ENCODE results near the gene MTHFD1L. TPM values are rescaled to one million over a fixed set of nuclear protein-coding genes. Genes with fewer than 3 reads are reported as not detected.

Gene MTHFD1L
- total RNA-seq, 6 experiments from 2014 or later, result 67.5 to 88.7 (median 80.9) TPM

- H3K4me1 Mint-ChIP-seq (ENCODE audit: low read depth), result no peaks in the 10 kb centered on the region
- no peaks in the 10 kb centered on the region for H3K9me3 Mint-ChIP-seq
- TF ChIP-seq CTCF (IDR thresholded peaks at IDR 0.05), result peak; percentile 69
- no peak overlapping the region for H3K4me3 Mint-ChIP-seq
- peaks cover 26% of the 10 kb centered on the region for H3K36me3 Mint-ChIP-seq (ENCODE audit: low read depth)
- no peak overlapping the region for H3K27ac Mint-ChIP-seq
- H3K27me3 Mint-ChIP-seq (ENCODE audit: insufficient read depth), result no peaks in the 10 kb centered on the region; the same call in 1 of the 2 replicates
- no peak for DNase-seq
These were observed 40.3 kb downstream of the MTHFD1L start for GRCh38 chr6:150905769-150906168.

DNA sequence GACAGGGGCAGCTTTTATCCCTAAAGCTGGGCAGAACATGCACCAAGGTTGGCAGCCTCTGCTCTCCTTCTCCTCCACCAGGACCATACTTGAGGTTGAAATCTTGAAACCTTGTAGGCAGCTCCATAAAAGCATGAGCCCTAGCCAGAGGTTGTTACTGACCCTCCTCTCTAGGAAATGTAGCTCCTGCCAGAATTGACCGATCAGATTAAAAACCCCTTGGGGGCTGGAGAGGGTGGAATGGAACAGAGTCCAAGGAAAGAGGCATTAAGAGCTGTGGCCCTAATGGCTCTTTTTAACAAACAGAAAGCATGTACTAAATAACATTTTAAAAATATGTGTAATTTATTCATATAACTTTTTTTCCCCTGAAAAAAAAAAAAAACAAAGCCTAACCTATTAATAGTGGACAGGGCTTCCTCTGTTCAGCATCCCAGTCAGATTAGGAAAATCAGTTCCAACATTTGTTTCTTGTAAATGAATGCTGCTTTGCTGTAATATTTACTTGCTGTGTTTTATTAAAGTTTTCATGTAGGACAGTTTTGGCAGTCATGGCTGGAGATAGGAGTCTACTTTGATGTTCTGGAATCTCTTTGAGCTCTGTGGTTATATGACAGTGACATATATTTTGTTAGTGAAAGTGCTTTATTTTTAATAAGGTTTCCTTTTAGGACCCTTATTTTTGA lies 41.3 kb downstream of the MTHFD1L start:
- no peaks in the 10 kb centered on the region; the same call in 1 of the 2 replicates for H3K27me3 Mint-ChIP-seq (ENCODE audit: insufficient read depth)
- no peaks in the 10 kb centered on the region for H3K9me3 Mint-ChIP-seq
- peaks cover 34% of the 10 kb centered on the region for H3K36me3 Mint-ChIP-seq (ENCODE audit: low read depth)
- no peak overlapping the region for H3K27ac Mint-ChIP-seq
- no peak overlapping the region for H3K4me3 Mint-ChIP-seq
- TF ChIP-seq CTCF (IDR thresholded peaks at IDR 0.05), result no peak
- H3K4me1 Mint-ChIP-seq (ENCODE audit: low read depth), result no peaks in the 10 kb centered on the region
- no peak for DNase-seq

DNA sequence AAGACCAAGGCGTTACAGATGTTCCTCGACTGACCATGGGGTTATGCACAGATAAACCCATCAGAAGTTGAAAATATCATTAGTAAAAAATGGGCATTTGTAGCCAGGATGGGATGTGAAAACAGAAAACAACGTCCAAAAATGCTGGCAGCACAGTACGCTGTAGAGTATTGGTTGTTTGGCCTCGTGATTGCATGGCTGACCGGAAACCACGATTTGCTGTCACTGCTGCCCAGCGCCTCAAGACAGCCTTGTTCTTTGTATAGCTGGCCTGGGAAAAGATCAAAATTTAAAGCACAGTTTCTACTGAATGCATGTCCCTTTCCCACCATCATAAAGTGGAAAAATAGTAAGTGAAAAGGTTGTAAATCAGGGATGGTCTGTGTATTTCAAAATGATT lies 41.9 kb downstream of the MTHFD1L start:
- DNase-seq, result no peak
- Mint-ChIP-seq H3K36me3 (ENCODE audit: low read depth) (peaks cover 34% of the 10 kb centered on the region), H3K4me1 (ENCODE audit: low read depth) (no peaks in the 10 kb centered on the region), H3K4me3 (no peak overlapping the region), H3K9me3 (no peaks in the 10 kb centered on the region), H3K27ac (no peak overlapping the region), H3K27me3 (ENCODE audit: insufficient read depth) (no peaks in the 10 kb centered on the region; the same call in 1 of the 2 replicates)
- TF ChIP-seq CTCF (IDR thresholded peaks at IDR 0.05), result no peak

- no peaks in the 10 kb centered on the region for H3K4me1 Mint-ChIP-seq (ENCODE audit: low read depth)
- no peak for DNase-seq
- TF ChIP-seq CTCF (IDR thresholded peaks at IDR 0.05), result no peak
- H3K9me3 Mint-ChIP-seq, result no peaks in the 10 kb centered on the region
- peaks cover 37% of the 10 kb centered on the region for H3K36me3 Mint-ChIP-seq (ENCODE audit: low read depth)
- H3K27ac Mint-ChIP-seq, result no peak overlapping the region
- H3K4me3 Mint-ChIP-seq, result no peak overlapping the region
- no peaks in the 10 kb centered on the region; the same call in 1 of the 2 replicates for H3K27me3 Mint-ChIP-seq (ENCODE audit: insufficient read depth)
These were observed 43.4 kb downstream of the MTHFD1L start for GRCh38 chr6:150908901-150909300.

DNA sequence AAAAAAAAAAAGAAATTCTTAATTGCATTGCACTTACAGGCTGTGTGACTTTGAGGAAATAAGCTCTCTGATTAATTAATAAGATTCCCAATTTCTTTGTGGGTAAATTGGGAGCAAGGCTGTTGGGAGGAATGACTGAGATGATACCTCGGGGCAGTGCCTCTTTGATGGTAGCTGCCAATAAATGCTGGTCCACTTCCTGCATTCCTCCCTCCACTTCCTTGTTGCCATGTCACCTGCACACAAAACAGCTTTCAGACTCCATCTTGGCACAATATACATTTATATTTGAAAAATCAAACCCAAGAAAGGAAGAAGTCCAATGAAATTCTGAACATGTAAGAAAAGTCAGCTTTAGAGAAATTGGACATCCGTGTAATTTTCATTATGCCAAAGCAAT lies 45.1 kb downstream of the MTHFD1L start:
- H3K27ac Mint-ChIP-seq, result no peak overlapping the region
- no peak overlapping the region for H3K4me3 Mint-ChIP-seq
- H3K9me3 Mint-ChIP-seq, result no peaks in the 10 kb centered on the region
- H3K36me3 Mint-ChIP-seq (ENCODE audit: low read depth), result peaks cover 37% of the 10 kb centered on the region
- no peak for DNase-seq
- H3K27me3 Mint-ChIP-seq (ENCODE audit: insufficient read depth), result no peaks in the 10 kb centered on the region; the same call in 1 of the 2 replicates
- no peak for TF ChIP-seq CTCF (IDR thresholded peaks at IDR 0.05)
- H3K4me1 Mint-ChIP-seq (ENCODE audit: low read depth), result peaks cover 7% of the 10 kb centered on the region
